ENCODE data around the gene SF3B4. TPM values are rescaled to one million over a fixed set of nuclear protein-coding genes. Genes with fewer than 3 reads are reported as not detected.

SF3B4 gene
- total RNA-seq, 1 donor, result 24.9 TPM

DNA sequence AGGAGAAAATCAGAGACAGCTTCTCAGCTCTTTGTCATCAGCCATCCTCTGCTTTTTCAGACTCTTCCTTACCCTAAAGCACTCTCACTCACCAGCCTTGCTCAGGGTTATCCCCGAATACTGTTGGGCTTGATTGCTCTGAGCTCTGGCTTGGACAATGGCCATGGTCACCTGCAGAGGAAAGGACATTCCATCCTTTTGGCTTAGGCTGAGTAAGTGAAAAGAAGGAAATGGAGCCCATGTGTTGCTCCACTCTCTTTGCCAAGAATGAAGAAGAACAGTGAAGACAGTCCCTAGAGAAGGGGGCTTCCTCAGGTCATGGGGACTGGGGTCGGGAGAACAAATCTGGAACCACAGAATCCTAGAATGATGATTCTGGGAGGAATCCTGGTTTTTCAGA, 6.8 kb upstream of the SF3B4 start:
- no peak overlapping the region for H3K4me3 ChIP-seq (ENCODE audit: low read depth, low read length)
- no peak for DNase-seq (ENCODE audit: low read depth)
- TF ChIP-seq, protein P1, sequence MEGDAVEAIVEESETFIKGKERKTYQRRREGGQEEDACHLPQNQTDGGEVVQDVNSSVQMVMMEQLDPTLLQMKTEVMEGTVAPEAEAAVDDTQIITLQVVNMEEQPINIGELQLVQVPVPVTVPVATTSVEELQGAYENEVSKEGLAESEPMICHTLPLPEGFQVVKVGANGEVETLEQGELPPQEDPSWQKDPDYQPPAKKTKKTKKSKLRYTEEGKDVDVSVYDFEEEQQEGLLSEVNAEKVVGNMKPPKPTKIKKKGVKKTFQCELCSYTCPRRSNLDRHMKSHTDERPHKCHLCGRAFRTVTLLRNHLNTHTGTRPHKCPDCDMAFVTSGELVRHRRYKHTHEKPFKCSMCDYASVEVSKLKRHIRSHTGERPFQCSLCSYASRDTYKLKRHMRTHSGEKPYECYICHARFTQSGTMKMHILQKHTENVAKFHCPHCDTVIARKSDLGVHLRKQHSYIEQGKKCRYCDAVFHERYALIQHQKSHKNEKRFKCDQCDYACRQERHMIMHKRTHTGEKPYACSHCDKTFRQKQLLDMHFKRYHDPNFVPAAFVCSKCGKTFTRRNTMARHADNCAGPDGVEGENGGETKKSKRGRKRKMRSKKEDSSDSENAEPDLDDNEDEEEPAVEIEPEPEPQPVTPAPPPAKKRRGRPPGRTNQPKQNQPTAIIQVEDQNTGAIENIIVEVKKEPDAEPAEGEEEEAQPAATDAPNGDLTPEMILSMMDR (IDR thresholded peaks at IDR 0.05; ENCODE audit: insufficient read depth, low read length), result no peak

DNA sequence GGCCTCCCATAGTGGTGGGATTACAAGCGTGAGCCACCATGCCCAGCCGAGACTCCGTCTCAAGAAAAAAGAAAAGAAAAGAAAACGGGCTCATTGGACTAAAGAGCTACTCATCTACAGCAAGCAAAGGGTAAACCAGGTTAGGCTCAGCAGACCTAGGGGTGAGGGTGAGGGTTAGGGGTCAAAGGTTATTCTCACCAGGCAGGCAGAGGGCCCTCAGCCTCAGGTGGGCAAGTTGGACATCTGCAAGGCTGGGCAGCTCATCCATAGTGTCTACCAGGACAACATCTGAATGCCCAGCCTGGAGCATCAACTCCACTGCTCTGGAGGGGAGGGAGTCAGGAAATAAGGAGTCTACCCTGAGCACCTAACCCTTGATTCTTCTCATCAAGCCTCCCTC, 5.6 kb upstream of the SF3B4 start:
- no peak for DNase-seq (ENCODE audit: low read depth)

DNA sequence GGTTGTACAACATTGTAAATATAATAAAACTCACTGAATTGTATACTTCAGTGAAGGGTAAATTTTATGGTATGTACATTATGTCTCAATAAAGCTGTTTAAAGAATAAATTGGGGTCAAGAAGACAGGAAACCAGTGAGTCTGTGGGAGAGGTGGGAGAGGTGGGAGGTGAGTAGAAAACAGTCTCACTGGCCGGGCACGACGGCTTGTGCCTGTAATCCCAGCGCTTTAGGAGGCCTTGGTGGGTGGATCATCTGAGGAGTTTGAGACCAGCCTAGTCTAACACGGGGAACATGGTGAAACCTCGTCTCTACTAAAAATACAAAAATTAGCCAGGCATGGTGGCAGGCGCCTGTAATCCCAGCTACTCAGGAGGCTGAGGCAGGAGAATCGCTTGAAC, 4.9 kb upstream of the SF3B4 start:
- no peak overlapping the region for H3K4me3 ChIP-seq (ENCODE audit: low read depth, low read length)
- no peak for DNase-seq (ENCODE audit: low read depth)
- TF ChIP-seq, protein P1 (IDR thresholded peaks at IDR 0.05; ENCODE audit: insufficient read depth, low read length), result no peak

More for the DNA sequence above, 5.6 kb upstream of the SF3B4 start:
- no peak overlapping the region for H3K4me3 ChIP-seq (ENCODE audit: low read depth, low read length)
- TF ChIP-seq, protein P1 (IDR thresholded peaks at IDR 0.05; ENCODE audit: insufficient read depth, low read length), result no peak

DNA sequence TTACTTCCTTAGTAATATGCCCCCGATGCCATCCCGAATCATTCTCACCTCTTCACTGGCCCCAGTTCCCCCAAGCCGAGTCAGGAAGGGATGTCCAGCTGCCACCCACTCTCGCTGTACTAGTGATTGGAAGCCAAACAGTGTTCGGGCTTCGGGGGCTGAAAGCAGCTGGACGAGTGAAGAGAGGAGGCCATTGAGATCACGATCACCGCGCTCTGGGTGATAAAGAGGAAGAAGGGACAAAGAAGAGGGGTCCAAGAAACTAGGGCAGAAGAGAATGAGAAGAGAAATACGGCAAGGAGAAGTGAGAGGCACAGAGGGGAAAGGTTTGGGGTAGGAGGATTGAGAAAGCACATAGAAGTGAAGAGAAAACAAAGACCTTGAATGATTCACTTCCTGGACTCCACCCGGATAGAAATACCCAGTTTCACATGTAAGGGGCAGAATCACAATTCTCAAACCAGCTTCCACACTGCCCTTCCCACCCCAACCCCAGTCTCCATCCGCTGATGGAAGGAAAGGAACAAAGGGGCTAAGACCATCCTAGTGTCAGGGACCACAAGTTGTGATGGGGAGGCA, 3.7 kb upstream of the SF3B4 start:
- H3K4me3 ChIP-seq (ENCODE audit: low read depth, low read length), result no peak overlapping the region
- DNase-seq (ENCODE audit: low read depth), result peak; percentile 33
- TF ChIP-seq, protein P1 (IDR thresholded peaks at IDR 0.05; ENCODE audit: insufficient read depth, low read length), result no peak

DNA sequence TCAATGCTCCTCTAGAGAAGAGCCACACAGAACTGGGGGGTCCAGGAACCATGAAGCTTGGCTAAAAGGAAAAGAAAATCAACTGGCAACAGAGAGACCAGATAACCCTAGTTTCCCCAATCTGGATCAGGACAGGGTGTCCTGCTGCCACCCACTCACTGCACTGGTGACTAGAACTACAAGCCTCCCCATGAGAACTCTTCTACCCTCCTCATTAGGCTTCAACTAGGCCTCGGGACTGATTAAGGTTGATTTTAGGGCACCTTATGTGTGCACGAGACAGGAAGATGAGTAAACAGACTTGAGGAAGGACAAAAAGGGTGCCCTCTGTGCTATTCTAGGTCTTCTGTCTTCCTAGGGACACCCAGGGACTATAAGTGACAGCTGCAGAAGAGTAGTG, 2.3 kb upstream of the SF3B4 start:
- no peak overlapping the region for H3K4me3 ChIP-seq (ENCODE audit: low read depth, low read length)
- TF ChIP-seq, protein P1 (IDR thresholded peaks at IDR 0.05; ENCODE audit: insufficient read depth, low read length), result no peak
- DNase-seq (ENCODE audit: low read depth), result no peak

DNA sequence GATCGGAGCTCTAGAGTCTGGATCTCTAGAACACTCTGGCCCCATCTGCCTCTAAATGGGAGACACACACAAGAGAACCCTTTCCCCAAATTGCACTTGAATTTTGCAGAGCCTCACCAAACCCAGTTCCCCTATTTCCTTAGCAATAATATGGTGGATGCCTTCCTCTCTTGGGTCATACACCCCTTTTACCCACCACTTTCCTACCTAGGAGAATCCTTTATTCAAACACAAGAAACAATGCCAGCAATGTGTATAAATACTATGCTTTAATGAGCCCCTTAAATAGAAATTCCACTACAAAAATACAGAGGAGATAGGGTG, 760 bp upstream of the SF3B4 start:
- DNase-seq (ENCODE audit: low read depth), result no peak
- peak overlapping the region; percentile 88 for H3K4me3 ChIP-seq (ENCODE audit: low read depth, low read length)
- TF ChIP-seq, protein P1 (IDR thresholded peaks at IDR 0.05; ENCODE audit: insufficient read depth, low read length), result no peak

DNA sequence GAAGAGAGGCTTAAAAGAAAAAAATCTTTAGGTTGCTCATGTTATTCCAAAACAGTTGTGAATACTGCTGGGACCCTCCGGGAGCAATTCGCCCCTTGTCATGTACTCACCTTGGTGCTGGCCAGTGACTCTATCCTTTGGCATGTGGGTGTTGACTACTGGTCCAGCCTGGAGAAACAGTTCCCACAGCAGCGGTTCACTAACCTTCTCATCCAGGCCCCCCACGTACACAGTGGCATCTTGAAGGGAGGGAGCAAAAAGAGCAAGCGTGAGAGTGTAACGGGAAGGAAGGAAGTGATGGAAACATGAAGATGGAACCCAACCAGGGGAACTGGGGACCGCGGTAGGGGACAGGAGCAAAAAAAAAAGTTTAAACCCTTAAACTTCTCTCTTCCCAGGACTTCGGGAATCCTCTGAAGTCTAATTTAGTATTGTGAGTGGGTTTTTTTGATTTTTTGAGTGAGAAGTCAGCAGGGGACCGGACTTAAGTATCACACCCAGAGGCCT, 494 bp downstream of the SF3B4 start:
- no peak for DNase-seq (ENCODE audit: low read depth)
- TF ChIP-seq, protein P1 (IDR thresholded peaks at IDR 0.05; ENCODE audit: insufficient read depth, low read length), result no peak
- peak overlapping the region; percentile 88 for H3K4me3 ChIP-seq (ENCODE audit: low read depth, low read length)

Data from fibroblast of the aortic adventitia (primary cell).